Mesenchymal stem cell (in vitro differentiated cells and primary cell): Measurements from ENCODE around the gene RIMBP3C.
"Not testable (repeated sequence)": the region's sequence is repeated elsewhere in the genome, so short reads cannot be mapped to it uniquely, and the experiment has no call there.

ENCODE experiments used
- DNase-seq: peaks from one replicate; pipeline ENCODE4 v3.0.0-alpha.2; 2013
- H2AFZ ChIP-seq: one replicate; pipeline ENCODE4 v1.6.1; 2013; ENCODE audit warnings: low read depth, mild to moderate bottlenecking, control low read depth, inconsistent platforms, low read length, moderate library complexity
- H2AK5ac ChIP-seq: 2 replicates; pipeline ENCODE4 v1.6.1; 2013; ENCODE audit warnings: low read length, moderate library complexity, mild to moderate bottlenecking, inconsistent platforms; ENCODE audit not compliant: severe bottlenecking
- H2BK120ac ChIP-seq: one replicate; pipeline ENCODE4 v1.6.1; 2013; ENCODE audit warnings: low read depth, mild to moderate bottlenecking, inconsistent platforms, low read length, moderate library complexity
- H2BK12ac ChIP-seq, 2 experiments: one replicate each; pipeline ENCODE4 v1.6.1; 2013; ENCODE audit warnings: inconsistent platforms in 2 of 2, low read length in 2 of 2, mild to moderate bottlenecking in 2 of 2, moderate library complexity in 2 of 2, control low read depth in 1 of 2
- H2BK15ac ChIP-seq: one replicate; pipeline ENCODE4 v1.6.1; 2013; ENCODE audit warnings: mild to moderate bottlenecking, low read depth, inconsistent platforms; ENCODE audit not compliant: poor library complexity, severe bottlenecking
- H2BK5ac ChIP-seq: 2 replicates; pipeline ENCODE4 v1.6.1; 2013; ENCODE audit warnings: low read depth, mild to moderate bottlenecking, low read length, control low read depth, inconsistent platforms; ENCODE audit not compliant: poor library complexity, severe bottlenecking
- H3K14ac ChIP-seq, 2 experiments: one replicate each; pipeline ENCODE4 v1.6.1; 2013; ENCODE audit warnings: inconsistent platforms in 2 of 2, low read length in 2 of 2, control low read depth in 1 of 2, mild to moderate bottlenecking in 1 of 2, moderate library complexity in 1 of 2
- H3K18ac ChIP-seq, 2 experiments: one replicate each; pipeline ENCODE4 v1.6.1; 2013; ENCODE audit warnings: inconsistent platforms in 2 of 2, low read length in 2 of 2, control low read depth in 1 of 2, low read depth in 1 of 2, mild to moderate bottlenecking in 1 of 2
- H3K23ac ChIP-seq, 2 experiments: one replicate each; pipeline ENCODE4 v1.6.1; 2013; ENCODE audit warnings: inconsistent platforms in 2 of 2, low read length in 2 of 2, mild to moderate bottlenecking in 2 of 2, moderate library complexity in 2 of 2, control low read depth in 1 of 2
- H3K27ac ChIP-seq: 2 replicates; pipeline ENCODE4 v1.5.1; 2013; ENCODE audit warnings: mild to moderate bottlenecking, moderate library complexity, low read length, control low read depth, inconsistent platforms; ENCODE audit not compliant: poor library complexity, severe bottlenecking
- H3K27me3 ChIP-seq, 2 experiments: 2 replicates each; pipeline versions ENCODE4 v1.6.1 to v1.7.0; 2013; ENCODE audit warnings: low read length in 2 of 2, mild to moderate bottlenecking in 2 of 2, moderate library complexity in 2 of 2, control low read depth in 1 of 2, inconsistent platforms in 1 of 2; ENCODE audit not compliant: control insufficient read depth in 1 of 2, insufficient read depth in 1 of 2
- H3K36me3 ChIP-seq, 2 experiments: 2 replicates each; pipeline versions ENCODE4 v1.6.1 to v1.7.0; 2013; ENCODE audit warnings: low read length in 2 of 2, control low read depth in 1 of 2, inconsistent platforms in 1 of 2, low read depth in 1 of 2, mild to moderate bottlenecking in 1 of 2; ENCODE audit not compliant: insufficient read depth in 2 of 2, control insufficient read depth in 1 of 2
- H3K4ac ChIP-seq, 2 experiments: one replicate each; pipeline ENCODE4 v1.6.1; 2013; ENCODE audit warnings: inconsistent platforms in 2 of 2, low read length in 2 of 2, mild to moderate bottlenecking in 2 of 2, moderate library complexity in 2 of 2, control low read depth in 1 of 2, low read depth in 1 of 2
- H3K4me1 ChIP-seq: 2 replicates; pipeline ENCODE4 v1.6.1; 2013; ENCODE audit warnings: low read depth, low read length, control low read depth; ENCODE audit not compliant: control insufficient read depth, insufficient read depth
- H3K4me2 ChIP-seq: 2 replicates; pipeline ENCODE4 v1.6.1; 2013; ENCODE audit warnings: low read length, mild to moderate bottlenecking, inconsistent platforms; ENCODE audit not compliant: poor library complexity, severe bottlenecking
- H3K4me3 ChIP-seq, 2 experiments: 2 replicates each; pipeline versions ENCODE4 v1.5.1 to v1.7.0; 2013; ENCODE audit warnings: low read length in 2 of 2, mild to moderate bottlenecking in 2 of 2, control low read depth in 1 of 2, low read depth in 1 of 2; ENCODE audit not compliant: insufficient read depth in 1 of 2
- H3K79me1 ChIP-seq: replicated peaks from 2 replicates; pipeline ENCODE4 v1.6.1; 2013; ENCODE audit warnings: mild to moderate bottlenecking, control low read depth, low read length, inconsistent platforms; ENCODE audit not compliant: poor library complexity, severe bottlenecking
- H3K9ac ChIP-seq: 2 replicates; pipeline ENCODE4 v1.7.0; 2013; ENCODE audit warnings: mild to moderate bottlenecking, low read length, moderate library complexity
- H3K9me3 ChIP-seq: 2 replicates; pipeline ENCODE4 v1.7.0; 2013; ENCODE audit warnings: mild to moderate bottlenecking, low read length; ENCODE audit not compliant: control insufficient read depth
- H4K8ac ChIP-seq: one replicate; pipeline ENCODE4 v1.6.1; 2013; ENCODE audit warnings: inconsistent platforms, mild to moderate bottlenecking, low read length, moderate library complexity
- H4K91ac ChIP-seq: one replicate; pipeline ENCODE4 v1.6.1; 2013; ENCODE audit warnings: mild to moderate bottlenecking, low read length, inconsistent platforms
- WGBS: methylation state at CpG from one replicate; pipeline ENCODE4 v1.1.7; 2013; ENCODE audit warnings: mixed read lengths; 5-methylcytosine and 5-hydroxymethylcytosine counted together

RIMBP3C gene

GRCh38 chr22:21526705-21527500 lies 24.4 kb downstream of the RIMBP3C start:
- not testable (repeated sequence) for DNase-seq, H3K27me3 ChIP-seq, H4K91ac ChIP-seq, H3K18ac ChIP-seq, H2AK5ac ChIP-seq, H3K9me3 ChIP-seq, H4K8ac ChIP-seq, H2BK15ac ChIP-seq, H3K27ac ChIP-seq, H3K4me3 ChIP-seq, H3K4me2 ChIP-seq, H2AFZ ChIP-seq, H3K36me3 ChIP-seq, H2BK5ac ChIP-seq, H3K79me1 ChIP-seq, H2BK120ac ChIP-seq, H3K23ac ChIP-seq, H3K9ac ChIP-seq, H3K4me1 ChIP-seq, H3K14ac ChIP-seq, H2BK12ac ChIP-seq, H3K4ac ChIP-seq
- WGBS: no CpG with 5 or more reads among the region's 6 CpGs

- not testable (repeated sequence) for H3K9ac ChIP-seq, H4K91ac ChIP-seq, H2AK5ac ChIP-seq, H3K4me2 ChIP-seq, H3K79me1 ChIP-seq, H2AFZ ChIP-seq, H3K27me3 ChIP-seq, H3K14ac ChIP-seq, H2BK5ac ChIP-seq, H3K4me1 ChIP-seq, DNase-seq, H3K27ac ChIP-seq, H2BK120ac ChIP-seq, H4K8ac ChIP-seq, H3K18ac ChIP-seq, H2BK12ac ChIP-seq, H3K23ac ChIP-seq, H2BK15ac ChIP-seq, H3K9me3 ChIP-seq, H3K36me3 ChIP-seq, H3K4ac ChIP-seq, H3K4me3 ChIP-seq
- no CpG with 5 or more reads among the region's 115 CpGs for WGBS
These were observed 34.1 kb downstream of the RIMBP3C start for GRCh38 chr22:21516970-21517764.

GRCh38 chr22:21516522-21516921 lies 34.7 kb downstream of the RIMBP3C start:
- not testable (repeated sequence) for H3K36me3 ChIP-seq, H2BK5ac ChIP-seq, H2AFZ ChIP-seq, H3K9me3 ChIP-seq, H3K27me3 ChIP-seq, H3K18ac ChIP-seq, H2BK120ac ChIP-seq, H3K4ac ChIP-seq, H3K14ac ChIP-seq, H3K4me2 ChIP-seq, H2AK5ac ChIP-seq, H3K4me1 ChIP-seq, H4K8ac ChIP-seq, H3K4me3 ChIP-seq, H2BK12ac ChIP-seq, H3K79me1 ChIP-seq, H4K91ac ChIP-seq, H3K9ac ChIP-seq, H2BK15ac ChIP-seq, DNase-seq, H3K27ac ChIP-seq, H3K23ac ChIP-seq
- no CpG with 5 or more reads among the region's 22 CpGs for WGBS

GRCh38 chr22:21515234-21515633 lies 36.0 kb downstream of the RIMBP3C start:
- not testable (repeated sequence) for H3K4me3 ChIP-seq, H3K9ac ChIP-seq, H3K27me3 ChIP-seq, H3K4me2 ChIP-seq, H3K9me3 ChIP-seq, H3K27ac ChIP-seq, H3K36me3 ChIP-seq, H4K91ac ChIP-seq, H3K14ac ChIP-seq, H2BK15ac ChIP-seq, H3K4ac ChIP-seq, DNase-seq, H2AFZ ChIP-seq, H2BK120ac ChIP-seq, H3K4me1 ChIP-seq, H2AK5ac ChIP-seq, H3K23ac ChIP-seq, H3K18ac ChIP-seq, H3K79me1 ChIP-seq, H2BK12ac ChIP-seq, H4K8ac ChIP-seq, H2BK5ac ChIP-seq
- no CpG with 5 or more reads among the region's 9 CpGs for WGBS
